NCI-H69 (cell line): Measurements from ENCODE around the gene MGST3.
A peak's percentile ranks its signal among the peaks of the same experiment; 100 is the strongest.
"Not testable (repeated sequence)": the region's sequence is repeated elsewhere in the genome, so short reads cannot be mapped to it uniquely, and the experiment has no call there.

ENCODE experiments used
- DNase-seq: peaks from one replicate; lab custom pipeline; 2025; lab: John Stamatoyannopoulos, UW

Gene MGST3

GRCh38 chr1:165629151-165629550 lies 1.9 kb upstream of the MGST3 start:
- no peak for DNase-seq

- DNase-seq = peak; percentile 92
Observed at GRCh38 chr1:165629848-165630628, 996 bp upstream of the MGST3 start.

DNA sequence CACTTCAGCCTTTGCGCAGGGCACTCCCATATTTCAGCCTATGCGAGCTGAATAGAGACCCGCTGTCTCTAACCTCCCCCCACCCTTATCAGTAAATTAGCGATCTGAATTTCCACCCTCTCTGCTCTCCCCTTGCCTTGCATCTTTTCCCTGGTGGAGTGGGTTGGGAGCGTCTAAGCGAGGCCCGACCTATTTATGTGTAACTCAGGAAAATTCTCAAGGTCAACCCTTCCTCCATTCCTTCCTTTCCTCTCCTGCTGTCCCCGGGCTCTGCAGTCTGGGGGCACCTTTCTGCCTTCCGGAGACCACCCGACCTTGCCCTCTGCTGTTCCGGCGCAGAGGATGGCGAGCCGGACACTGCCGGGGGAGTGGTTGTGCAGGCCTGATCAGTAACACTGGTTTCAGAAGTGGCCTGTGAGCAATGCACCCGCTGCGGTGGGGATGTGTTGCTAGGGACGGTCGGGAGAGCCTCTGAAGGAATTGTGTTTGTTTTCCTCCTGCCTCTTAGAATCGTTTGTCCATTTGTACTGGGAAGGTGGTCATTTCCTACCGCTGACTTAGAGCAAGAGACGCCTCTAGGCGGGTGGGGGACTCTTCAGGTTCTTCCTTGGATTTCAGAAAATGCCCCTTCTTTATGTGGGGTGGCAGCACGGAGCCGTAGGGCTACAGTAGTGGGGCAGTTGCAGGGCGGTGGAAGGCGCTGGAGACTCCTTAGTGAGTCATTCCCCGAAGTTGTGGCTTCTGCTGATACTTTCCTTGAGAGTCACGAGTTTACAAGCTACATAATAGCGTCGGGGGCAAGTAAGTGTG lies 513 bp downstream of the MGST3 start:
- DNase-seq = peak; percentile 75

DNA sequence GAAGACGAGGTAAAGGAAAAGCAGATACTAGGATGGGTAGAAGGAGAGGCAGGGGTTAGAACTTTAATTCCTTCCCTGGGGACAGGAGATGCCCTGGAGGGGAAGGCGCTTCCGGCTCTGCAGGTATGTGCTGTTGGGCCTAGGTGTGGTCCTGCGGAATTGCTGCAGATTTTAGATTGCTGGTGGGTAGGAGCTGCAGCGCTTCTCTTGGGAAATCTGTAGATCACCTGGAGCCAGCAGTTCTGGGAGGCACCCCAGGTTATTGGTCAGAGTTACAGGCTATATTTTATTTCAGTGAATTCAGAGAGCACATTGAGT lies 1.1 kb downstream of the MGST3 start:
- peak; percentile 75 for DNase-seq

DNA sequence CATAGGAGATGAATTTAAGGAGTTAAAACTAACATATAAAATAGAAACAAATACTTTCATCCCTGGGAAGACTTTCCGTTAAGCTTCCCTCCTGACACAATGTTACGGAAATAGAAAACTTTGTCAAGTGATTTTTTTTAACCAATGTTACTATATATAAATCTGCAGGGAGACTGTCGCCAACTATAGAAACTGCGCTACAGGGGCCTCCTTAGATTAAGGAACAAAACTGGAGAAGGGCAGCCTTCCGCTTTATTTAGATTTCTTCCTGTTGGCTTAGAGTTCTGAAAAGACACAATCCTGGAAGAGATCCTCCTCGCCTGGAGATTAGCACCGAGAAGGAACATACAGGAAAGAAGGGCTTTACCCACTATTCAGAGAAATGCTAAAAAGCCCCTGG lies 1.5 kb downstream of the MGST3 start:
- peak; percentile 9 for DNase-seq

DNA sequence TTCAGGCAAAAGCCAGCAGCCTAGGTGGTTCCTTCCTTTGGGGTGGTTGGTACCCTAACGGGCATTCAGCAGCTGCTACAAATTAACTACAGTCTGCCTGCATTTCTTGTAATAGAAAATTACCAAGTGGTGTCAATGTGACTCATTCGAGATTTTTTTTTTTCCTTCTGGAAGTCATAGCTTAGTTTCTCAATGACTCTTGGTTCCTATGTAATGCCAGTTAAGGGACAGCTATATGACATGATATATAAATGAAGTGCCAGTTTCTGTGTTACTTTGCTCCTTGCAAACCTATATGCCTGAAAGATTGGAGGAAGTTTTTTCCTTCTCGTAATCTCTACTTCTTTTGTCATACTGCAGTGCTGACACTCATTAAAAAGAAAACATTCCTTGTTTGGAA lies 2.6 kb downstream of the MGST3 start:
- DNase-seq = peak; percentile 13

DNA sequence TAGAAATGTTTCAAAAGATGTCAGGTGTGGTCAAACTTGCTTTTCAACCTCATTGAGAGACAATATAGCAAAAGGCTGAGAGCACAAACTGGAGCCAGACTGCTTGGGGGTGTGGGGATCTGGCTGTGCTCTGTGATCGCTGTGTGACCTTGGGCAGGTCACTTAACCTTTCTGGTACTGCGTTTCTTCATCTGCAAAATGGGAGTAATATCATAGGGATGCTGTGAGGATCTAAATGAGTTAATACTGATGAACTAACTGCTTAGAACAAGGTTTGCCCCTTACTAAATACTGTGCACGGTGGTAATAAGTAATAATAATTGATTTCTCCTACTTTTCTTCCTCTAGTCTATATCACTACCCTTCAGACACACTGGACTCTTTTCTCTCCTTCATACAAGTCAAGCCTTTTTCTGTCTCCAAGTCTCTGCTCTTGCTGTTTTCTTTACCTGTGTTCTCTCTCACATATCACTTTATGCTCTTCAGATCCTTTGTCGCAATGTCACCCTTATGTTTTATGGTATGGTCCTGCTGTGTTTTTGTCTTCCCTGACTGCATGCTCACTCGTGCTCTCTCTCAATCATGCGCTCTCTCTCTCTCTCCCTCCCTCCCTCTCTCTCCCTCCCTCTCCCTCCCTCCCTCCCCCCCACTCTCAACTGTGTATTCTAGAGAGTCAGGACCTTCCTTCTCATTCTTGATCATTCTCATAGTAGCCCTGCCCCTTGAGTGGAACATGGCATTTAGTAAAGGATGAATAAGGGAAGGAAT lies 3.3 kb downstream of the MGST3 start:
- DNase-seq = peak; percentile 38

GRCh38 chr1:165635329-165635728 lies 4.3 kb downstream of the MGST3 start:
- no peak for DNase-seq

- no peak for DNase-seq
Observed at GRCh38 chr1:165635823-165636222, 4.8 kb downstream of the MGST3 start.

DNA sequence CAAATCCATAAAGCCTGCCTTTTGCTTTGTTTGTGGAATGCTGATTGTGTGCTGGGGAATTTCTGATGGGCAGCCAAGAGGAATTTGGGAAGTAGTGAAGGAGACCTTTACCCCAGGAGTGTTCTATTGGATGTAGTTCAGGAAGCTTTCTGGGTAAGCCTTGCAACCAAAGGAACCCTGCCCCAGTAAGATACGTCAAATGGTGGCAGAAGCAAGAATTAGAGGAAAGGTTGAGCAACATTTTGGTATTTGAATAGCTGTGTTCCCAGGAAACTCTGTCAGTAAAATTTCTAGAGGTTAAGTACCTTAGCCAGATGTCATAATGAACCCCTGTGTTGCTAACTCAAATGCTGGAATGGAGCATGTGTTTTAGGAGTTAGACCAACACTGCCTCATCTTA lies 6.4 kb downstream of the MGST3 start:
- DNase-seq = no peak

DNA sequence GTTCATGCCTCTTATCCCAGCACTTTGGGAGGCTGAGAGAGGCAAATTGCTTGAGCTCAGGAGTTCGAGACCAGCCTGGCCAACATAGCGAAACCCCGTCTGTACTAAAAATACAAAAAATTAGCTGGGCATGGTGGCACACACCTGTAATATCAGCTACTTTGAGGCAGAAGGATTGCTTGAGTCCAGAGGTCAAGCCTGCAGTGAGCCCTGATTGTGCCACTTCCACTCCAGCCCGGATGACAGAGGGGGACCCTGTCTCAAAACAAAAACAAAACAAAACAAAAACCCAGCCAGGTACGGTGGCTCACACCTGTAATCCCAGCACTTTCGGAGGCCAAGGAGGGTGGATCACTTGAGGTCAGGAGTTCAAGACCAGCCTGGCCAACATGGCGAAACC lies 7.2 kb downstream of the MGST3 start:
- DNase-seq = not testable (repeated sequence)

- no peak for DNase-seq
Observed at GRCh38 chr1:165639821-165640623, 9.0 kb downstream of the MGST3 start.

- no peak for DNase-seq
Observed at GRCh38 chr1:165641231-165641987, 10.4 kb downstream of the MGST3 start.

DNA sequence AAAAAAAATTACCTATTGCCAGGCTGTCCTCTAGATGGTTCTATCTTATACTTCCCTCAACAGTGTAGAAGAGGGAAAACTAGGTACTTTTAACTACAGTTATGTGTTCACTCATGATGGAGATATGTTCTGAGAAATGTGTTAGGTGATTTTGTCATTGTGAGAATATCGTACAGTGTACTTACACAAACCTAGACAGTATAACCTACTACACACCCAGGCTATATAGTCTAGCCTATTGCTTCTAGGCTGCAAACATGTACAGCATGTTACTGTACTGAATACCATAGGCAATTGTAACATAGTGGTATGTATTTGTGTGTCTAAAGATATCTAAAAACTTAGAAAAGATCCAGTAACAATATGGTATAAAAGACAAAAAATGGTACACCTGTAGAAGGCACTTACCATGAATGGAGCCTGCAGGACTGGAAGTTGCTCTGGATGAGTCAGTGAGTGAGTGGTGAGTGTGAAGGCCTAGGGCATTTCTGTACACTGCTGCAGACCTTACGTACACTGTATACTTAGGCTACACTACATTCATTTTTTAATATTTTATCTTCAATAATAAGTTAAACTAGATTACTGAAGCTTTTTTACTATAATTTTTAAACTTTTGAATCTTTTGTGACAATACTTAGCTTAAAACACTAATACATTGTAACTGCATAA lies 13.2 kb downstream of the MGST3 start:
- DNase-seq = no peak

DNA sequence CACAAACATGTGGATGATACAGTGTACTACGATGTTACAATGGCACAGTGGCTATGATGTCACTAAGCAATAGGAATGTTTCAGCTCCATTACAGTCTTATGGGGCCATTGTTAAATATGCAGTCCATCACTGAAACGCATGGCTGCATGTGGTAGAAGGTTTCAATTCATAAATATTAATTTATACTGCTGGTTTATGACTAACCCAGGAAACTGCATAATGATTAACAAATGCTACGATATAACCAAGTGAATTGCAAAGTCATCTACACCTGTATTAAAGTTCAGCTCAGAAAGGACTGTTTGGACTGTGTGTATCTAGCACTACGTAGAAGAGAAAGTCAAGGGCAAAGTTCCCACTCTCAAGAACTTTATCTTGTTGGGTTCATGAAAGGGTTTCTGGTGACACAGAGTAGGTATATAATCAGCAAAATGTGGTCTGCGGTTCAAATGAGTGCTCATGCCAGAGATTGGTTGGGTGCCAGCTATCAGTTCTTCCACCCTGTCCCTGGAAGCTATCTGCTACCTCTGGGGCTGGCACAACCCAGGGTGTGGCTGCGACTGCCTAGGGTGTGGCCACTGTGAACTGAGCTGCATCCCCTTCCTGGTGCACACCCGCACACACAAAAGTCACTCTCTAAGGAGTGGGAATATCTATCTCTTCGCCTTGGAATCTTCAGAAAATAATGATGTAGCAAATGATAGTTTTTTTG lies 14.8 kb downstream of the MGST3 start:
- DNase-seq = peak; percentile 41

- no peak for DNase-seq
Observed at GRCh38 chr1:165647517-165647916, 16.5 kb downstream of the MGST3 start.

DNA sequence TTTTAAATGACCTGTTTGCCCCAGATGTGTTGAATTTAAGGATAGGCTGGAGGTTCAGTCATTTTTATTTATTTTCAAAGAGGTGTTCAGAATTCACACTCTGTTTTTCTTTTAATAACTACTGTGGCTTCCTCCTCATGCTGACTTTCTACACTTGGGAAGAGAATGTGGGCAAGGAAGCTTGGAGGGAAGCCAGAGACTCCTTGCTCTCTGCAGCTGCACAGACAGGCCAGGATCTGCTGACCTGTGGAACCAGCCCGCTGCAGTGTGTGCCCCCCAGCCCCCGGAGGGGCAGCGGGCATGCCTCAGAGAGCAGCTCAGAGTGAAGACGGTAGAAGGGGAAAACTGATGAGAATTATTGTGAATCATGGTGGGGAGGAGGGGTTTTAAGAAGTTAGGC lies 16.9 kb downstream of the MGST3 start:
- no peak for DNase-seq

- no peak for DNase-seq
Observed at GRCh38 chr1:165648919-165649572, 18.0 kb downstream of the MGST3 start.

DNA sequence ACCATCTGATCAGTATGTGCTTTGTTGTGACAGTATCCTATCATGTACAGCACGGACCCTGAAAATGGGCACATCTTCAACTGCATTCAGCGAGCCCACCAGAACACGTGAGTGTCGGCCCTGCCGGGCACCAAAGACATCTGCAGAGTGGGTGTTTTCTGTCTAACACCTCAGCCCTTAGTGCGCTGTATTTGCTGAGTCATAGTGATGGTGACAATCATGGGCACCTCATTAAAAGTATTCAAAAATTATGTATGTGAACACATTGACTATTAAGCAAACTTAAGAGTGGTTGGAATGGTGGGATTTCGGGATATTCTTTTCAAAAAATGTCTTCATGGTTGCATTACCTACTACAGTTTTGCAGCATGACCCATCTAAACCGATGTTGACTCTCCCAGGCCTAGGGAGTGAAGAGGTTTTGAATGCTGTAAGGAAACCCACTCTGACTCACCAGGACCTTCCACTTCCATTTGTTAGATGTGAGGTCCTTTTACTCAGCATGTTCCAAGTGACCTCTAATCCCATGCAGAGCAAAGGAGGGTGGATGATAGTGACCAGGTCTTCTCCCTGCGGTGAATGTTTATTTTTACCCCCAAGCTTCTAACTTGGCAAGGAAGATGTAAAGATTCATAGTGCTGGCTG lies 20.1 kb downstream of the MGST3 start:
- DNase-seq = no peak
